ENCODE measurements around the gene TXN2. TPM values are rescaled to one million over a fixed set of nuclear protein-coding genes. Genes with fewer than 3 reads are reported as not detected.
A peak's percentile ranks its signal among the peaks of the same experiment; 100 is the strongest.

The TXN2 gene
- total RNA-seq, 2 donors from 2014 or later = 26.7 to 31.4 TPM

GRCh38 chr22:36449596-36450175, 31.8 kb downstream of the TXN2 start:
- TF ChIP-seq CTCF (IDR thresholded peaks at IDR 0.05) = no peak
- H3K36me3 ChIP-seq = no peaks in the 10 kb centered on the region
- H3K4me1 ChIP-seq (ENCODE audit: control insufficient read depth in 1 of 2, low read depth in 2 of 2) = peaks cover 27 to 37% of the 10 kb centered on the region in 2 donors
- peak overlapping the region in 1 of 2 donors; percentile 30 for H3K27ac ChIP-seq
- ATAC-seq (ENCODE audit: insufficient number of reproducible peaks, low FRiP score, low read depth) (no peak), DNase-seq (ENCODE audit: low spot score) (no peak)
- H3K27me3 ChIP-seq (replicated peaks; ENCODE audit: insufficient read depth) = no peaks in the 10 kb centered on the region
- H3K9me3 ChIP-seq = no peaks in the 10 kb centered on the region
- no peak overlapping the region for H3K4me3 ChIP-seq

- TF ChIP-seq CTCF (IDR thresholded peaks at IDR 0.05) = no peak
- peaks cover 21% of the 10 kb centered on the region in 2 donors for H3K4me1 ChIP-seq (ENCODE audit: control insufficient read depth in 1 of 2, low read depth in 2 of 2)
- no peaks in the 10 kb centered on the region for H3K9me3 ChIP-seq
- no peak overlapping the region for H3K27ac ChIP-seq
- no peaks in the 10 kb centered on the region for H3K27me3 ChIP-seq (replicated peaks; ENCODE audit: insufficient read depth)
- H3K4me3 ChIP-seq = no peak overlapping the region
- H3K36me3 ChIP-seq = no peaks in the 10 kb centered on the region
- DNase-seq (ENCODE audit: low spot score) (no peak), ATAC-seq (ENCODE audit: insufficient number of reproducible peaks, low FRiP score, low read depth) (no peak)
Observed at GRCh38 chr22:36447632-36448031, 33.8 kb downstream of the TXN2 start.

- no peak for ATAC-seq (ENCODE audit: insufficient number of reproducible peaks, low FRiP score, low read depth)
- no peak overlapping the region for H3K27ac ChIP-seq
- TF ChIP-seq CTCF (IDR thresholded peaks at IDR 0.05) = no peak
- H3K4me1 ChIP-seq (ENCODE audit: control insufficient read depth in 1 of 2, low read depth in 2 of 2) = peaks cover 0 to 5% of the 10 kb centered on the region in 2 donors
- DNase-seq (ENCODE audit: low spot score) = no peak
- no peaks in the 10 kb centered on the region for H3K27me3 ChIP-seq (replicated peaks; ENCODE audit: insufficient read depth)
- no peaks in the 10 kb centered on the region for H3K9me3 ChIP-seq
- H3K4me3 ChIP-seq = no peak overlapping the region
- H3K36me3 ChIP-seq = no peaks in the 10 kb centered on the region
Observed at GRCh38 chr22:36445158-36445668, 36.2 kb downstream of the TXN2 start.

GRCh38 chr22:36443198-36443770, 38.2 kb downstream of the TXN2 start:
- H3K4me3 ChIP-seq = no peak overlapping the region
- no peak for ATAC-seq (ENCODE audit: insufficient number of reproducible peaks, low FRiP score, low read depth)
- H3K27ac ChIP-seq = no peak overlapping the region
- no peaks in the 10 kb centered on the region for H3K36me3 ChIP-seq
- TF ChIP-seq CTCF (IDR thresholded peaks at IDR 0.05) = no peak
- no peaks in the 10 kb centered on the region for H3K4me1 ChIP-seq (ENCODE audit: control insufficient read depth in 1 of 2, low read depth in 2 of 2)
- H3K27me3 ChIP-seq (replicated peaks; ENCODE audit: insufficient read depth) = no peaks in the 10 kb centered on the region
- DNase-seq (ENCODE audit: low spot score) = no peak
- no peaks in the 10 kb centered on the region for H3K9me3 ChIP-seq

- TF ChIP-seq CTCF (IDR thresholded peaks at IDR 0.05) = no peak
- H3K27me3 ChIP-seq (replicated peaks; ENCODE audit: insufficient read depth) = no peaks in the 10 kb centered on the region
- H3K9me3 ChIP-seq = no peaks in the 10 kb centered on the region
- ATAC-seq (ENCODE audit: insufficient number of reproducible peaks, low FRiP score, low read depth) (no peak), DNase-seq (ENCODE audit: low spot score) (no peak)
- H3K4me3 ChIP-seq = no peak overlapping the region
- H3K27ac ChIP-seq = no peak overlapping the region
- H3K4me1 ChIP-seq (ENCODE audit: control insufficient read depth in 1 of 2, low read depth in 2 of 2) = no peaks in the 10 kb centered on the region
- no peaks in the 10 kb centered on the region for H3K36me3 ChIP-seq
Observed at GRCh38 chr22:36442506-36443197, 38.8 kb downstream of the TXN2 start.
